ENCODE measurements around the gene CNST. TPM values are rescaled to one million over a fixed set of nuclear protein-coding genes. Genes with fewer than 3 reads are reported as not detected.

Gene CNST
- total RNA-seq, 1 experiment from 2014 or later = 19.8 TPM

GRCh38 chr1:246709196-246709595, 142.9 kb downstream of the CNST start:
- Histone ChIP-seq H2BK15ac (ENCODE audit: low read depth, low read length) (no peak overlapping the region), H2BK5ac (ENCODE audit: insufficient read length, low read length) (no peak overlapping the region), H3K56ac (ENCODE audit: insufficient read length, low read depth, low read length) (no peak overlapping the region), H2AFZ (ENCODE audit: low read length) (no peak overlapping the region), H3K27me3 (ENCODE audit: insufficient read depth, low read length) (no peaks in the 10 kb centered on the region), H3K4ac (ENCODE audit: low read depth, low read length) (no peak overlapping the region), H4K20me1 (ENCODE audit: control insufficient read depth, insufficient read depth, insufficient read length) (no peaks in the 10 kb centered on the region), H3K23ac (ENCODE audit: insufficient read length, low read depth, low read length) (no peak overlapping the region), H3K14ac (ENCODE audit: insufficient read depth, low read length) (no peak overlapping the region), H3T11ph (ENCODE audit: low read length) (no peak overlapping the region), H3K23me2 (ENCODE audit: insufficient read length, low read depth, low read length, poor library complexity, severe bottlenecking) (no peaks in the 10 kb centered on the region), H4K5ac (ENCODE audit: insufficient read length, low read depth, low read length) (no peak overlapping the region), H3K9ac (ENCODE audit: extremely low read depth, insufficient read length, low read length) (no peak overlapping the region), H4K91ac (ENCODE audit: insufficient read length, low read depth, low read length) (no peak overlapping the region), H2BK12ac (ENCODE audit: insufficient read length, low read depth, low read length) (no peak overlapping the region), H2AK5ac (ENCODE audit: insufficient read length, low read length) (no peak overlapping the region), H3K4me2 (ENCODE audit: insufficient read depth, insufficient read length, low read length) (no peak overlapping the region), H3K79me2 (ENCODE audit: insufficient read depth, low read length) (no peaks in the 10 kb centered on the region), H3K9me3 (ENCODE audit: control insufficient read depth, low read depth, low read length) (no peaks in the 10 kb centered on the region), H4K8ac (replicated peaks; ENCODE audit: insufficient read length, low read depth, low read length) (no peak overlapping the region), H3K79me1 (ENCODE audit: insufficient read depth, low read depth, low read length, poor library complexity, severe bottlenecking) (no peaks in the 10 kb centered on the region), H3K18ac (ENCODE audit: insufficient read length, low read depth, low read length) (no peak overlapping the region), H3K27ac (ENCODE audit: insufficient read length, low read depth, low read length) (no peak overlapping the region), H2BK120ac (ENCODE audit: low read depth, low read length, poor library complexity, severe bottlenecking) (no peak overlapping the region), H3K4me1 (ENCODE audit: insufficient read depth, low read length) (no peaks in the 10 kb centered on the region), H2BK20ac (ENCODE audit: low read depth, low read length, poor library complexity, severe bottlenecking) (no peak overlapping the region)
- Mint-ChIP-seq H3K27me3 (ENCODE audit: low read depth) (peaks cover 21% of the 10 kb centered on the region), H3K27ac (no peak overlapping the region), H3K36me3 (ENCODE audit: insufficient read depth in 1 of 3, low read depth in 3 of 3) (peaks cover 4 to 9% (median 4%) of the 10 kb centered on the region in 3 experiments; a peak in 6 of 7 replicates), H3K4me3 (no peak overlapping the region), H3K4me1 (no peaks in the 10 kb centered on the region), H3K9me3 (peaks cover 25 to 26% of the 10 kb centered on the region in 2 experiments)
- TF ChIP-seq CTCF (conservative IDR thresholded peaks at IDR 0.05) = no peak
- WGBS (ENCODE audit: extremely low coverage, insufficient read length, low lambda C conversion rate) = no CpG with 5 or more reads among the region's 4 CpGs
- no peak for DNase-seq
